OCI-LY1 (cell line): Measurements from ENCODE around the gene CD5L.

Experiments
- H2AFZ ChIP-seq: fragments of 200-600 bp; sonication (generic), shearing (Covaris generic); 2 replicates; pipeline ENCODE4 v1.6.0; 2014; ENCODE audit warnings: antibody characterized with exemption, mild to moderate bottlenecking, low read length
- H3F3A ChIP-seq: fragments of 200-600 bp; sonication (generic), shearing (Covaris generic); 2 replicates; pipeline ENCODE4 v1.6.0; 2014; ENCODE audit warnings: mild to moderate bottlenecking, antibody characterized with exemption, low read length, moderate library complexity; ENCODE audit not compliant: insufficient read depth
- H3K27ac ChIP-seq: fragments of 200-600 bp; sonication (generic); 2 replicates; pipeline ENCODE4 v1.5.1; 2014; ENCODE audit warnings: low read length, mixed run types, mild to moderate bottlenecking, low read depth; ENCODE audit not compliant: poor library complexity, severe bottlenecking
- H3K27me3 ChIP-seq: fragments of 200-600 bp; sonication (generic); 2 replicates; pipeline ENCODE4 v1.6.0; 2014; ENCODE audit warnings: antibody characterized with exemption, mild to moderate bottlenecking, low read length, moderate library complexity; ENCODE audit not compliant: insufficient read depth
- H3K36me3 ChIP-seq: fragments of 200-600 bp; sonication (generic); 2 replicates; pipeline ENCODE4 v1.6.1; 2014; ENCODE audit warnings: mild to moderate bottlenecking, antibody characterized with exemption, low read length, moderate library complexity, mixed read lengths; ENCODE audit not compliant: insufficient read depth
- H3K4me1 ChIP-seq: fragments of 200-600 bp; sonication (generic); 2 replicates; pipeline ENCODE4 v1.5.1; 2014; ENCODE audit warnings: mild to moderate bottlenecking, low read length, moderate library complexity; ENCODE audit not compliant: insufficient read depth, severe bottlenecking
- H3K4me2 ChIP-seq: fragments of 200-600 bp; sonication (generic), shearing (Covaris generic); 2 replicates; pipeline ENCODE4 v1.6.1; 2014; ENCODE audit warnings: low read length
- H3K4me3 ChIP-seq: fragments of 200-600 bp; sonication (generic); 2 replicates; pipeline ENCODE4 v1.5.1; 2014; ENCODE audit warnings: low read length, low read depth, mild to moderate bottlenecking, mixed read lengths; ENCODE audit not compliant: poor library complexity, severe bottlenecking
- H3K79me2 ChIP-seq: fragments of 200-600 bp; shearing (Covaris generic); 2 replicates; pipeline ENCODE4 v1.6.1; 2016; ENCODE audit warnings: mixed run types, low read length, mixed read lengths; ENCODE audit not compliant: insufficient read depth
- H3K9ac ChIP-seq: fragments of 200-600 bp; sonication (generic), shearing (Covaris generic); 2 replicates; pipeline ENCODE4 v1.6.1; 2014; ENCODE audit warnings: mild to moderate bottlenecking, low read length, mixed read lengths
- H3K9me2 ChIP-seq: fragments of 200-600 bp; sonication (generic), shearing (Covaris generic); 2 replicates; pipeline ENCODE4 v1.6.1; 2014; ENCODE audit warnings: low read depth, mild to moderate bottlenecking, low read length, mixed read lengths
- H3K9me3 ChIP-seq: fragments of 200-600 bp; shearing (Covaris generic); 2 replicates; pipeline ENCODE4 v1.6.1; 2014; ENCODE audit warnings: low read length, mixed read lengths
- H4K20me1 ChIP-seq: fragments of 200-600 bp; sonication (generic), shearing (Covaris generic); 2 replicates; pipeline ENCODE4 v1.6.0; 2016; ENCODE audit warnings: mild to moderate bottlenecking, low read length; ENCODE audit not compliant: insufficient read depth
- CTCF ChIP-seq: fragments of 200-600 bp; sonication (generic), shearing (Covaris generic); IDR thresholded peaks from 2 replicates; pipeline ENCODE4 v1.5.1; 2017; ENCODE audit warnings: mild to moderate bottlenecking, antibody characterized with exemption, low read length, moderate library complexity, mixed read lengths
- EZH2 ChIP-seq: fragments of 200-600 bp; sonication (generic), shearing (Covaris generic); IDR thresholded peaks from 2 replicates; pipeline ENCODE4 v1.8.0; 2017; ENCODE audit warnings: borderline replicate concordance, mixed run types, mild to moderate bottlenecking, antibody characterized with exemption, low read length, moderate library complexity, mixed read lengths

The CD5L gene

DNA sequence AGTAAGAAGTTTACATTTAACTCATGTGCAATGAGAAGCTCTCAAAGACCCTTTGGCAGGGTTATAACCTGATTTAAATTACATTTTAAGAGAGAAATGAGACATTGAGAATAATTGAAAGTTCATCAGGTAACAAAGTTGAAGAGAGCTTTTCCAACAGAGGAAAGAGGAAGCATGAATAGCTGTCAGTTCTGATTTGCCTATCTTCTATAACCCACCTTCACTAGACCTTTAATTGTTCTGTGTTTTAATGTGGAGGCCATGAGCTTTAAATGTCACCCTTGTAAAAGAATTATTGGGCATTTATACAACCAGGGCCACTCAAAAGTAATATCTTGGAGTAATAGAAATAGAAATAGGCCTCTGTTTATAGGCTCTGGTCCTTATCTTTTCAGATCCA is 12.4 kb downstream of the CD5L start:
- no peak overlapping the region for H3K27ac ChIP-seq
- no peaks in the 10 kb centered on the region for H3F3A ChIP-seq
- no peaks in the 10 kb centered on the region for H3K9me2 ChIP-seq
- H3K27me3 ChIP-seq: no peaks in the 10 kb centered on the region
- no peaks in the 10 kb centered on the region for H3K79me2 ChIP-seq
- H3K9me3 ChIP-seq: no peaks in the 10 kb centered on the region
- no peak overlapping the region for H3K9ac ChIP-seq
- H2AFZ ChIP-seq: no peak overlapping the region
- no peak overlapping the region for H3K4me3 ChIP-seq
- peaks cover 49% of the 10 kb centered on the region for H3K4me1 ChIP-seq
- no peaks in the 10 kb centered on the region for H4K20me1 ChIP-seq
- no peak for TF ChIP-seq EZH2
- TF ChIP-seq CTCF: no peak
- H3K36me3 ChIP-seq: no peaks in the 10 kb centered on the region
- no peak overlapping the region for H3K4me2 ChIP-seq

DNA sequence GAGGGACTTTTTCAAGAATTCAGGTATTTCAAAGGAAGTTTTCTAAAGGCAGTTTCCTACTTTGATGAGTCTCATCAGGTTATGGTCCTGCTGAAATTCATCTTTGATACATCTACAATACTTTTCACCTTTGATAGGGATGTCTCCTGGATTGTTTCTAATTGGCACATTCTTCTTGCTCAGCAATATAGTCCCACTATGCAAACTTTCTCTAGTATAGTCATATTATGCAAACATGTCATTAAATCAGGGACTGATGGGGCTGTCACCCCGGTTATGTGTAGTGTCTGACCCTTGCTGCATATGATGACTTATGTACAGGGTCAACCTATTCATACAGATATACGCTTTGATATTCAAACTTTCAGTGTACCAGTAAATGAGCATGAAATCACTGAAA is 21.3 kb downstream of the CD5L start:
- Histone ChIP-seq H3K79me2 (peaks cover 29% of the 10 kb centered on the region), H2AFZ (no peak overlapping the region), H3K9me2 (no peaks in the 10 kb centered on the region), H3K36me3 (peaks cover 5% of the 10 kb centered on the region; the same call in 1 of the 2 replicates), H3K4me3 (peak overlapping the region; percentile 65), H3K27ac (peak overlapping the region; percentile 86), H3K4me1 (peaks cover 46% of the 10 kb centered on the region), H3K9ac (no peak overlapping the region), H3K4me2 (peak overlapping the region; percentile 90), H3K9me3 (0 out of 2 replicates have a peak, but pooled peaks cover 1% of the 10 kb centered on the region), H3F3A (no peaks in the 10 kb centered on the region), H4K20me1 (no peaks in the 10 kb centered on the region), H3K27me3 (no peaks in the 10 kb centered on the region)
- no peak for TF ChIP-seq CTCF
- no peak for TF ChIP-seq EZH2

DNA sequence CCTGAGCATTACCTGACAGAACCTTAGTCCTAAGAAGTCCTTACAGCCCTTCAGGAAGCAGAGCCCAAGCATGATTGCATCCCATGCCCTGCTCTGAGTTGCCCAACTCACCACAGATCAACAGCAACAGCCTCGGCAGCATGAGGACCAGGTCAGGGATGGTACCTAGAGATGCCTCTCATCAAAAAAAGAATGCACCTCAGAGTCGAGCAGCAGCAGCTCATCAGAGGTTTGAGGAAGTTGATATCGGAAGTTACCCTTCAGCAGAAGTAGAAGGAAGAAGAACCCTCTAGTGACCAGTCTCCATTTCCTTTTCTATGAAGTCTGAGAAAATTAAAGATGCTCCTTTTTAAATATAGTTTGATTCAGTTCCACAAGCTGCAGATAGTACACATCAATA is 21.7 kb downstream of the CD5L start, which contains the start of gene FCRL1:
FCRL1 (minus strand) TSS at position 225 of the 400 bp plus-strand sequence; CDS start at position 142, 83 bp downstream.
- peak within 1 kb of the TSS; percentile 86 for H3K27ac ChIP-seq
- H3K27me3 ChIP-seq: no peaks in the 10 kb centered on the region

More for the DNA sequence above, 21.7 kb downstream of the CD5L start, which contains the start of gene FCRL1:
- Histone ChIP-seq H4K20me1 (no peaks in the 10 kb centered on the region), H3K9me3 (0 out of 2 replicates have a peak, but pooled peaks cover 3% of the 10 kb centered on the region), H3K4me2 (peak within 1 kb of the TSS; percentile 90), H3K4me1 (peaks cover 50% of the 10 kb centered on the region), H3K4me3 (peak within 1 kb of the TSS; percentile 65), H3F3A (no peaks in the 10 kb centered on the region), H3K79me2 (peaks cover 33% of the 10 kb centered on the region), H2AFZ (no peak within 1 kb of the TSS), H3K9me2 (no peaks in the 10 kb centered on the region), H3K36me3 (peaks cover 5% of the 10 kb centered on the region; the same call in 1 of the 2 replicates), H3K9ac (peak within 1 kb of the TSS; percentile 73)
- TF ChIP-seq CTCF (no peak), EZH2 (no peak)
